DOHH2 (cell line): ENCODE data around the gene L3MBTL4.

Source experiments
- EZH2phosphoT487 ChIP-seq: fragments of 200-600 bp; sonication (generic); IDR thresholded peaks from 2 replicates; pipeline ENCODE4 v1.6.1; 2017; ENCODE audit warnings: borderline replicate concordance, mild to moderate bottlenecking, antibody characterized with exemption, low read length, moderate library complexity, mixed read lengths
- TF ChIP-seq, protein P1 (sequence below): fragments of 200-600 bp; sonication (generic); IDR thresholded peaks from one replicate; pipeline ENCODE4 v1.5.1; 2014; ENCODE audit warnings: antibody characterized with exemption, mild to moderate bottlenecking, low read depth, low read length; ENCODE audit not compliant: poor library complexity, severe bottlenecking

DNA sequence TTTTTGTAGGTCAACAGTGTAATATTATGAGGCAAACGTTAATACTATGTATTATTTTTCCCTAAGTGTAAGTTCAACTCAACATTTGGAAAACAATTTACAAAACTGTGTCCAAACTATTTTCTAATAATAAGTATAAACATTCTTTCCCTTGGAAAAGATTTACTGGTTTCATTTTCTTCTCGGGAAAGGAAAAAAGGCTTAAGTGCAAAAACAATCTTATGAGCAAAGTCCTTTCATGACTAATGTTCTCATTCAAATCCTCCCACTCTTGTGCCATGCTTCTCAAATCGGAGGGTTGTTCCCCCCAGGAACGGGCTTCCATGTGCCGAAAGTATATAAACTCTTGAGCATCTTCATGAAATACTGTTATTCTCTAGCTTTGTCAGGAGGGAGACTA lies 19.8 kb upstream of the L3MBTL4 start:
- TF ChIP-seq, protein P1, sequence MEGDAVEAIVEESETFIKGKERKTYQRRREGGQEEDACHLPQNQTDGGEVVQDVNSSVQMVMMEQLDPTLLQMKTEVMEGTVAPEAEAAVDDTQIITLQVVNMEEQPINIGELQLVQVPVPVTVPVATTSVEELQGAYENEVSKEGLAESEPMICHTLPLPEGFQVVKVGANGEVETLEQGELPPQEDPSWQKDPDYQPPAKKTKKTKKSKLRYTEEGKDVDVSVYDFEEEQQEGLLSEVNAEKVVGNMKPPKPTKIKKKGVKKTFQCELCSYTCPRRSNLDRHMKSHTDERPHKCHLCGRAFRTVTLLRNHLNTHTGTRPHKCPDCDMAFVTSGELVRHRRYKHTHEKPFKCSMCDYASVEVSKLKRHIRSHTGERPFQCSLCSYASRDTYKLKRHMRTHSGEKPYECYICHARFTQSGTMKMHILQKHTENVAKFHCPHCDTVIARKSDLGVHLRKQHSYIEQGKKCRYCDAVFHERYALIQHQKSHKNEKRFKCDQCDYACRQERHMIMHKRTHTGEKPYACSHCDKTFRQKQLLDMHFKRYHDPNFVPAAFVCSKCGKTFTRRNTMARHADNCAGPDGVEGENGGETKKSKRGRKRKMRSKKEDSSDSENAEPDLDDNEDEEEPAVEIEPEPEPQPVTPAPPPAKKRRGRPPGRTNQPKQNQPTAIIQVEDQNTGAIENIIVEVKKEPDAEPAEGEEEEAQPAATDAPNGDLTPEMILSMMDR: no peak
- no peak for TF ChIP-seq EZH2phosphoT487
